Mammary epithelial cell (primary cell): ENCODE results near the gene SLC17A9.

Source experiments
- CTCF ChIP-seq, 2 donors: IDR thresholded peaks in 1 of 2; conservative IDR thresholded peaks in 1 of 2; 2 replicates each; pipeline ENCODE4 v1.5.1; 2011 to 2012; ENCODE audit warnings: inconsistent platforms in 2 of 2, low read length in 2 of 2, mild to moderate bottlenecking in 2 of 2, control low read depth in 1 of 2, low read depth in 1 of 2; ENCODE audit not compliant: insufficient read depth in 1 of 2; ENCODE audit errors: extremely low read depth in 1 of 2
- EZH2 ChIP-seq: IDR thresholded peaks from 2 replicates; pipeline ENCODE4 v1.6.1; 2012; ENCODE audit warnings: low read length, inconsistent platforms, borderline replicate concordance

DNA sequence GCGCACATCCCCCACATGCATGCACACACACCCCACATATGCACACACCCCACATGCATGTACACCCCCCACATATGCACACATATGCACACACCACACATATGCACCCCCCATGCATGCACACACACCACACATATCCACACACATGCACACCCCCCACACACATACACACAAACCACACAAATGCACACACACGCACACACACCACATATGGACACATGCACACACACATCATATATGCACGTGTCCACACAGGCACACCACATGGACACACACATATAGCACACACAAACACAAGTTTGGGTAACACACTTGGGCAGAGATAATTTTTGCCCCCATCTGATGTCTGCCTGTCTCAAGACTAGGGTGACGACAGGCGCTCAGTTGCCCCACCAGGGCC, 45.9 kb downstream of the SLC17A9 start:
- TF ChIP-seq CTCF (conservative IDR thresholded peaks at IDR 0.05 in 1 of 2, IDR thresholded peaks at IDR 0.05 in 1 of 2; ENCODE audit: extremely low read depth in 1 of 2, insufficient read depth in 1 of 2, low read depth in 1 of 2, low read length in 2 of 2) (no peak), EZH2 (no peak)
